Renal pelvis (tissue), 4 donors: ENCODE measurements around the gene RALGDS. TPM values are rescaled to one million over a fixed set of nuclear protein-coding genes. Genes with fewer than 3 reads are reported as not detected.
A peak's percentile ranks its signal among the peaks of the same experiment; 100 is the strongest.

ENCODE experiments used
- DNase-seq: peaks from one replicate; pipeline ENCODE4 v3.0.0-alpha.2; 2013
- polyA plus RNA-seq, 3 donors: library from polyadenylated mRNA; unstranded; fragments of 120-200 nt; gene quantifications; one replicate each; pipeline ENCODE4 v1.2.1, GENCODE V29; 2013; ENCODE audit not compliant: insufficient read length in 3 of 3

RALGDS gene
- polyA plus RNA-seq, 3 donors: 40.4 to 42.7 (median 41.5) TPM

GRCh38 chr9:133153227-133154096 lies 32.4 kb upstream of the RALGDS start:
- no peak for DNase-seq

- DNase-seq: no peak
Observed at GRCh38 chr9:133151601-133152525, 30.8 kb upstream of the RALGDS start.

DNA sequence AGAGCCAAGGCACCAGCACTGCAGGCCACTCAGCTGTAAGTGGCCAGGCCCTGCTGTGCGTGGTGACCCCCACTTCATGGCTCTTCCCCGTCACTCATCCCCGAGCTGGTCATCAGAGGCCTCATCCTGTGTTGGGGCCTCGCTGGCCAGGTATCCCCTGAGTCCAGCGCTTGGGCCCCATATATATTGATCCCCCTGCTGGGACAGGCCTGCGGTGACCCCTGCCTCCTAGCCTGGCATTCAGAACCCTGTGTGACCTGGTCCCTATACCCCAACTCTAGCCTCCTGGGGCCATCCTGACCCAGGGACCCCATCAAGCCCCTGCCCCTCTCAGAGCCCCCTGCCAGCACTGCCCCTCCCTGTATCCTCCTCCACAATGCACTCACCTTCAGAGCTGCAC lies 30.0 kb upstream of the RALGDS start:
- DNase-seq: no peak

- peak; percentile 75 for DNase-seq
Observed at GRCh38 chr9:133149130-133150015, 28.3 kb upstream of the RALGDS start.

DNA sequence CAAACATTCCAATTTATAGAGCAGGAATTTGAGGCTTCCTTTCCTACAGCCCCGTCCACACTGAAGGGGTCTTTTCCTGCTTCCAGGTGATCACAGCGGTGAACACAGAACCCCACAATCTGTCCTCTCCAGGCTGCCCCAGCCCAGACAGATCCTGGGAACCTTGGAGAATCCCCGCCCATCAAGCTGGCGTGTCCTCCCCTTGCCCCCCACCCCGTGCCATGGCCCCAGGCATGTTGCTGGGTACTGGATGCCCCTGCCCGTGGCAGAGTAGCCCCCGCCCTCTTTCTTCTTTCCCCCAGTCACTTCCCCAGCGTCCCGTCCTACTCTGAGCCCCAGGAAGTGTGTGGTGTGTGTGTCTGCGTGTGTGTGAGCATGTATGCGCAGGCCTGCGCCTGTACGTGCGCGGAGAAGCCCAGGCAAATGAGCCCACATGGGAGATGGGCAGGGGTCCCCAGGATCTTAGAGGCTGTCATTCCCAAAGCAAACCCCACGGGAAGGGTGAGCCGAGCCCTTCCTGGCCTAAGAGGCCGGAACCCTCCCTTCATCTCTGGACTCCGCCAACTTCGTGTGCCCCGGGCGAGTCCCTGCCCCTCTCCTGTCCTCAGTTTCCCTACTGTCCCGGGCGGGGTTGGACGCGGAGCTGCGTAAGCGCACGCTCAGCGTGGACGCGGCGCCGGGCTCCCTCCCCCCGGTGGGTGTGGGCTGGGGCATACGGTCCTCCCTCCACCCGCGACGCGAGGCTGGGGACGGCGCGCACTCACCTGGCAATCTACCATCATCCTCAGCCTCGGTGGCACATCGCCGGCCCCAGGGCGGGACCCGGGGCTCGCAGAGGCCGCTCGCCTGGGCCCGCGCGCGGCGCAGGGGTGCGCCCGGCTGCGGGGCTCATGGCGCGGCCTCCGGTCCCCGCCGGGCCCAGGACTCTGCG lies 27.4 kb upstream of the RALGDS start:
- DNase-seq: no peak

DNA sequence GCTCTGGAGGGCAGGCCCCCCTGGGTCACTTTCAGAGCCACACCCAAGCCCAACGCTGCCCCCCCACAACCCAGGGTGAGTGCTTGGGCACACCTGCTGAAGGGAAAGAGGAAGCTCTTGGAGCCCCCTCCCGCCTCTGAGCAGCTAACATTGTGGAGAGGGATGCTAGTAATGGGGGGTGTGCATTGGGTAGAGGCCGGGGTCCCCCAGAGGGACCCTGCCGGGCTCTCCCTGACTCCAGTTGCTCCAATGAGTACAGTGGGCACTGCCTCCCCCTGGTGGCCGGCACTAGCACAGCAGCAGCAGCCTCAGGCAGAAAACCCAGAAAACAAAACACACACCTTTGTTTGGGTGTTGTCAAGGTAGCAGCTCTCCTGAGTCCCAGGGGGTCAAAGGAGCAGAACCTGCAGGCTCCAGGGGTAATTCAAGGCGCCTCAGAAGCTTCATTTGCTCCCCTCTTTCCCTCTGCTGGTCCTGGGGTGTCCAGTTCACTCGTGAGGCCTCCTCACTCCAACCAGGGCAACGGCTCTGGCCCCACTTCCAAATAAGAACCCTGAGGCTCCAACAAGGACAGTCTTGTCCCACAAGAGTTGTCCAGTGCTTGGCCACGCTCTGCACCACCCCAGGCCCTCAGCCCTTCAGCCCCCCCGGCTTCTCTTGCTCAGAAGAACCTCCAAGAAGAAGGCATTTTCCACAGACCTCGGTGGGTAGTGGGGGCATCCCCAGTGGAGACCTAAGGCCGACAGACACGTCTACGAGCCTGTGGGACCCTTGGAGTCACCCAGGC lies 26.6 kb upstream of the RALGDS start:
- DNase-seq: peak; percentile 74

GRCh38 chr9:133146746-133147411 lies 25.8 kb upstream of the RALGDS start:
- DNase-seq: no peak

DNA sequence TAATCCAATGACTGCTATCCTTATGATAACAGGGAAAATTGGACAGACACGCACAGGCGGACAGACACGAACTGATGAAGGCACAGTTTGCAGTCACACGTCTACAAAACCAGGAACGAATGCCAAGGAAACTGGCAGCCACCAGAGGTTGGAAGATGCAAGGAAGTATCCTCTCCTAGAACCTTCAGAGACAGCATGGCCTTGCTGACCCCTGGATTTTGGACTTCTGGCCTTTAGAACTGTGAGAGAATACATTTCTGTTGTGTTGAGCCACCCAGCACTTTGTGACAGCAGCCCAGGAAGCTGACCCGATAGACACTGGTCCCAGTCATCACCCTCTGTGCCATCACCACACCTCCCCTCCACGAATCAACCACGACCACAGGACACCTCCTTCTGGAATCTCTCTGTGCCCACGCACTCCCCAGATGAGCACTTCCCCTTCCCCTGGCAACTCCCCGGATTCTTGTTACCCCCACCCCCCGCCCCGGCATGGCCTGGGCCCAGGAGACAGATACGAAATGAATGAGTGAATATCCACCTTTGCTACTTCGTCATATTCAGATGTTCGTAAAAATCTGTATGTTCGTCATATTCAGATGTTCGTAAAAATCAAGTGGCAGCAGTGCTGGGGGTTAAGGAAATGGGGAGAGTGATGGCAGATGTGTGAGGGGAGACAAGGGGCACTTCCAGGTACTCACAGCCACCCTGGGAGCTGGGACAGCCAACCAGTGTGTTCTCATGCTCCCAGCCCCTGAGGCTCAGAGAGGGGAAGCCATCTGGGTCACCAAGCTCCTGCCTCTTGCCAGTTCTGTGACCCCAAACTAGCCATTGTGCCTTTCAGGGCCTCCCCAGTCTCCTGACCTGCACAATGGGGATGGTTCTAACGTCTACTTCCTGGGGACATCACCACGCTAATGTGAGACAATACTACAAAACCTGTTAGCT lies 24.1 kb upstream of the RALGDS start:
- DNase-seq: no peak

GRCh38 chr9:133144142-133144903 lies 23.3 kb upstream of the RALGDS start:
- peak; percentile 71 for DNase-seq

DNA sequence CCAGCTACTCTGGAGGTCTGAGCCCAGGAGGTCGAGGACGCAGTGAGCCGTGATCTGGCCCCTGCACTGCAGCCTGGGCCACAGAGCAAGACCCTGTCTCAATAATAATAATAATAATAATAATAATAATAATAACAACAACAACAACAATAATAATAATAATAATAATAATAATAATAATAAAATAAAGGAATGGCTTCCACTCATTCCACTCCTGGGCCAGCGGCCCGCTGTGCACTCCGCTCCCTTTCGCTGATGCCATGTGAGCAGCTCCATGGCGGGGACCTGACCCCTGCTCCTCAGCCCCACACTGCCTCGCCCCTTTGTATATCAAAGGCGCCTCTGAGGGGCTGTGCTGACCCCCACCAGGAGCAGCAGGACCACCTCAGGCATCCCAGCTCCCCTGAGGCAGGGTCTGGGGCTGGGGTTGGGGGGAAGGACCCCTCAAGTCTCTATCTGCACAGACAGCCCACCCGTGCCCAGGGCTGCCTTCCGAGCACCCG lies 22.6 kb upstream of the RALGDS start:
- DNase-seq: no peak

- DNase-seq: no peak
Observed at GRCh38 chr9:133142684-133143622, 21.9 kb upstream of the RALGDS start.

- DNase-seq: no peak
Observed at GRCh38 chr9:133141833-133142595, 21.0 kb upstream of the RALGDS start.

DNA sequence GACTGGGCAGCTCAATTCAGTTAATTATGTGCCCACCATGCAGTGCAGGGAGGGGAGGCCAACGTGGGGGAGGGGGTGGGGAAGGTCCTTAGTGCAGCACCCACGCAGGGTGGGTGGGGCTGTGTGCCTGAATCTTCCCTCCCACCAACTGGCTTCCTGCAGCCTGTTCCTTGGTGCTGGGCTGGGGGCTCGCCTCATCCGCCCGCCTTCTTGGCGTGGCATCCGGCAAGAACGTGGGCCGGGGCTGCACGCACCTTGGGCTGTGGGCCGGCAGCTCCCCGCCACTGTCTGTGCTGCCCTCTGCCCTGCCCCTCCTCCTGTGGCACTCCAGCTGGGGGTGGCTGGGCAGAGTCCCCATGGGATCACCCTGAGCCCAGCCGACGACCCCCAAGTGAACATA lies 19.6 kb upstream of the RALGDS start:
- DNase-seq: no peak

DNA sequence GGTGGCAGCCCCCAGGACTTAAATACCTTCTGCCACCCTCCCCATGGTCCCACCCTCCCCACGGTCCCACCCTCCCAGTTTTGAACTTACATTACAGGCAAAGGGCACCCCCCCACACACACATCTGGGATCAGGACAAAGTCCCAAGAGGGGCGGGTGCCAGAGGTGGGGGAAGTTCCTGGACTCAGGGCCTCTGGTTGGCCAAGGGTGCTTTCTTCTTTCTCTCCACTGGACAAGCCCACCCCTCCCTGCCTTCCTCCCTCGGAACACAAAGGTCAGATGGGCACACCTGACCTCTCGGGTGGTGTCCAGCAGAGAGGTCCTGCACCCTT lies 19.1 kb upstream of the RALGDS start:
- no peak for DNase-seq
